Endothelial cell of umbilical vein (primary cell): ENCODE results near the gene RYR3. TPM values are rescaled to one million over a fixed set of nuclear protein-coding genes. Genes with fewer than 3 reads are reported as not detected.

Source experiments
- BruUV-seq: library from RNA; stranded (reverse); fragments of 400-500 nt; replicated peaks from 2 replicates; lab custom pipeline; 2021; lab: Mats Ljungman, UMichigan
- CTCF ChIA-PET: fragments of 300-600, 350-600 bp; sonication (Branson Sonifier 250); formaldehyde crosslinking; loops from one replicate; lab custom pipeline; 2021; ENCODE audit warnings: antibody characterized with exemption, inconsistent platforms; lab: Charles Lee
- POLR2A ChIA-PET: fragments of 300-600, 350-600 bp; sonication (Branson Sonifier 250); formaldehyde crosslinking; loops from one replicate; lab custom pipeline; 2021; ENCODE audit warnings: antibody characterized with exemption, inconsistent platforms; lab: Charles Lee
- DNase-seq: peaks from one replicate; pipeline ENCODE4 v3.0.0-alpha.2; 2011; ENCODE audit warnings: low read depth, low spot score
- FAIRE-seq: peaks from 2 replicates; lab custom pipeline; 2011; peaks lifted over from hg19 to GRCh38; lab: Jason Lieb, UNC
- H2AFZ ChIP-seq: 2 replicates; pipeline ENCODE4 v1.6.0; 2012; ENCODE audit warnings: low read depth, low read length, control low read depth, inconsistent platforms
- H3K27ac ChIP-seq: 2 replicates; pipeline ENCODE4 v1.5.1; 2011; ENCODE audit warnings: low read depth, mild to moderate bottlenecking, control low read depth, low read length, moderate library complexity; ENCODE audit not compliant: insufficient read depth
- H3K27me3 ChIP-seq, 2 experiments: 2 replicates each; pipeline versions ENCODE4 v1.6.0 to v1.6.1; 2011; ENCODE audit warnings: low read length in 2 of 2, mixed read lengths in 1 of 2; ENCODE audit not compliant: control insufficient read depth in 2 of 2, insufficient read depth in 2 of 2
- H3K36me3 ChIP-seq, 2 experiments: 2 replicates in 1 of 2; 3 replicates in 1 of 2; pipeline ENCODE4 v1.5.1; 2011; ENCODE audit warnings: low read length in 2 of 2, mild to moderate bottlenecking in 1 of 2, moderate library complexity in 1 of 2; ENCODE audit not compliant: control insufficient read depth in 2 of 2, insufficient read depth in 2 of 2; ENCODE audit errors: extremely low read depth in 1 of 2
- H3K4me1 ChIP-seq: 3 replicates; pipeline ENCODE4 v1.5.1; 2011; ENCODE audit warnings: mild to moderate bottlenecking, low read length; ENCODE audit not compliant: control insufficient read depth, insufficient read depth; ENCODE audit errors: extremely low read depth
- H3K4me2 ChIP-seq: 2 replicates; pipeline ENCODE4 v1.6.1; 2011; ENCODE audit warnings: low read length, control low read depth, mixed read lengths; ENCODE audit not compliant: insufficient read depth
- H3K4me3 ChIP-seq, 3 experiments: fragments of 200-600 bp in 1 of 3; sonication (generic), shearing (Covaris generic) in 1 of 3; replicated peaks in 1 of 3; 2 replicates each; pipeline ENCODE4 v1.5.1; 2011 to 2016; ENCODE audit warnings: control low read depth in 3 of 3, low read length in 3 of 3, mild to moderate bottlenecking in 2 of 3, inconsistent platforms in 1 of 3, low read depth in 1 of 3, moderate library complexity in 1 of 3; ENCODE audit not compliant: insufficient read depth in 1 of 3
- H3K79me2 ChIP-seq: 2 replicates; pipeline ENCODE4 v1.6.0; 2012; ENCODE audit warnings: low read length, inconsistent platforms; ENCODE audit not compliant: control insufficient read depth, insufficient read depth
- H3K9ac ChIP-seq: replicated peaks from 2 replicates; pipeline ENCODE3; 2011; ENCODE audit warnings: low read length, control low read depth; ENCODE audit not compliant: insufficient read depth; ENCODE audit errors: extremely low read depth
- H3K9me1 ChIP-seq: replicated peaks from 3 replicates; pipeline ENCODE4 v1.6.0; 2011; ENCODE audit warnings: mild to moderate bottlenecking, low read length; ENCODE audit not compliant: control insufficient read depth, insufficient read depth; ENCODE audit errors: extremely low read depth
- H3K9me3 ChIP-seq: replicated peaks from 2 replicates; pipeline ENCODE4 v1.5.1; 2012; ENCODE audit warnings: low read length, inconsistent platforms; ENCODE audit not compliant: control insufficient read depth, insufficient read depth
- H4K20me1 ChIP-seq: replicated peaks from 2 replicates; pipeline ENCODE3; 2011; ENCODE audit warnings: mild to moderate bottlenecking, low read length; ENCODE audit not compliant: control insufficient read depth, insufficient read depth; ENCODE audit errors: extremely low read depth
- EZH2 ChIP-seq: IDR thresholded peaks from 2 replicates; pipeline ENCODE4 v1.6.1; 2012; ENCODE audit warnings: borderline replicate concordance, low read depth, mild to moderate bottlenecking, moderate library complexity, low read length, inconsistent platforms; ENCODE audit not compliant: severe bottlenecking
- FOS ChIP-seq: IDR thresholded peaks from 2 replicates; pipeline ENCODE4 v1.6.1; 2011; ENCODE audit warnings: mild to moderate bottlenecking, low read length, moderate library complexity, borderline replicate concordance; ENCODE audit not compliant: insufficient read depth
- GATA2 ChIP-seq: IDR thresholded peaks from 2 replicates; pipeline ENCODE4 v1.7.0; 2011; ENCODE audit warnings: low read depth, mild to moderate bottlenecking, moderate library complexity, mixed read lengths, low read length; ENCODE audit not compliant: insufficient read length, insufficient read depth
- JUN ChIP-seq: IDR thresholded peaks from 2 replicates; pipeline ENCODE4 v1.6.1; 2011; ENCODE audit warnings: borderline replicate concordance, low read depth; ENCODE audit not compliant: insufficient read length, insufficient read depth
- MAX ChIP-seq: IDR thresholded peaks from 2 replicates; pipeline ENCODE4 v1.6.1; 2011; ENCODE audit not compliant: insufficient read depth, insufficient read length
- MYC ChIP-seq: IDR thresholded peaks from one replicate; pipeline ENCODE4 v1.6.1; 2011; ENCODE audit warnings: mild to moderate bottlenecking, low read depth, low read length
- POLR2A ChIP-seq: IDR thresholded peaks from 2 replicates; pipeline ENCODE4 v1.6.1; 2012; ENCODE audit warnings: low read depth, mild to moderate bottlenecking, control low read depth, low read length
- POLR2AphosphoS5 ChIP-seq: IDR thresholded peaks from 2 replicates; pipeline ENCODE4 v1.6.1; 2012; ENCODE audit warnings: low read depth, mild to moderate bottlenecking, control low read depth, low read length, moderate library complexity; ENCODE audit not compliant: insufficient read depth
- dilution Hi-C: fragments of 300-500 bp; cut with MboI; formaldehyde crosslinking; loops from one replicate; pipeline ENCODE4 v1.15.0; 2019; ENCODE audit warnings: low sequenced_read_pairs; ENCODE audit not compliant: extremely low pct_ligation_motif_present
- intact Hi-C: fragments of 100-400 bp; cut with micrococcal nuclease; formaldehyde crosslinking; loops from one replicate; pipeline ENCODE4 v1.10.0; 2022
- polyA plus RNA-seq, 4 experiments: library from polyadenylated mRNA; depleted of rRNA in 3 of 4; stranded (reverse) in 3 of 4; unstranded in 1 of 4; fragments of >200 nt; gene quantifications; 2 replicates each; pipeline versions ENCODE4 v1.2.1 to v1.2.3, GENCODE V29; 2011 to 2012; ENCODE audit warnings: missing spikeins in 1 of 4
- total RNA-seq: library from RNA; stranded (reverse); gene quantifications from 2 replicates; pipeline ENCODE4 v1.2.3, GENCODE V29; 2021
- TF ChIP-seq, protein P1 (sequence below), 2 donors: IDR thresholded peaks; 1 replicate in 1 of 2; 2 replicates in 1 of 2; pipeline ENCODE4 v1.5.1; 2011; ENCODE audit warnings: low read length in 2 of 2, mild to moderate bottlenecking in 2 of 2, moderate library complexity in 2 of 2, control low read depth in 1 of 2, inconsistent platforms in 1 of 2, low read depth in 1 of 2; ENCODE audit not compliant: insufficient read depth in 1 of 2; ENCODE audit errors: extremely low read depth in 1 of 2

RYR3 gene
- total and polyA plus RNA-seq, 2 donors (not counting 3 experiments of a cell fraction or from before 2014, with no cell fraction given) = not detected

- no peak overlapping the region for H3K27ac ChIP-seq
- no peaks in the 10 kb centered on the region for H3K4me1 ChIP-seq
- no TSS peak for BruUV-seq
- POLR2A ChIA-PET = no interaction called here
- H3K4me2 ChIP-seq = no peak overlapping the region
- dilution Hi-C loops = no loop called here
- no peaks in the 10 kb centered on the region for H3K36me3 ChIP-seq
- DNase-seq (no peak), FAIRE-seq (no peak)
- peaks cover 2% of the 10 kb centered on the region for H4K20me1 ChIP-seq
- H3K27me3 ChIP-seq = no peaks in the 10 kb centered on the region
- CTCF ChIA-PET = interaction anchor here (1.3 kb wide), 1 partner anchor 21 kb away, joined by 3 read pairs; no protein-coding TSS in a partner anchor
- intact Hi-C loops = no loop called here
- H3K4me3 ChIP-seq = no peak overlapping the region
- H3K9me3 ChIP-seq = no peaks in the 10 kb centered on the region
- H3K9me1 ChIP-seq = no peaks in the 10 kb centered on the region
- no peak overlapping the region for H2AFZ ChIP-seq
- no peaks in the 10 kb centered on the region for H3K79me2 ChIP-seq
- TF ChIP-seq POLR2AphosphoS5 = no peak
- TF ChIP-seq EZH2 = no peak
- no peak for TF ChIP-seq GATA2
- TF ChIP-seq MYC = no peak
- TF ChIP-seq FOS = no peak
- no peak for TF ChIP-seq JUN
- TF ChIP-seq MAX = no peak
- TF ChIP-seq, protein P1, sequence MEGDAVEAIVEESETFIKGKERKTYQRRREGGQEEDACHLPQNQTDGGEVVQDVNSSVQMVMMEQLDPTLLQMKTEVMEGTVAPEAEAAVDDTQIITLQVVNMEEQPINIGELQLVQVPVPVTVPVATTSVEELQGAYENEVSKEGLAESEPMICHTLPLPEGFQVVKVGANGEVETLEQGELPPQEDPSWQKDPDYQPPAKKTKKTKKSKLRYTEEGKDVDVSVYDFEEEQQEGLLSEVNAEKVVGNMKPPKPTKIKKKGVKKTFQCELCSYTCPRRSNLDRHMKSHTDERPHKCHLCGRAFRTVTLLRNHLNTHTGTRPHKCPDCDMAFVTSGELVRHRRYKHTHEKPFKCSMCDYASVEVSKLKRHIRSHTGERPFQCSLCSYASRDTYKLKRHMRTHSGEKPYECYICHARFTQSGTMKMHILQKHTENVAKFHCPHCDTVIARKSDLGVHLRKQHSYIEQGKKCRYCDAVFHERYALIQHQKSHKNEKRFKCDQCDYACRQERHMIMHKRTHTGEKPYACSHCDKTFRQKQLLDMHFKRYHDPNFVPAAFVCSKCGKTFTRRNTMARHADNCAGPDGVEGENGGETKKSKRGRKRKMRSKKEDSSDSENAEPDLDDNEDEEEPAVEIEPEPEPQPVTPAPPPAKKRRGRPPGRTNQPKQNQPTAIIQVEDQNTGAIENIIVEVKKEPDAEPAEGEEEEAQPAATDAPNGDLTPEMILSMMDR (IDR thresholded peaks at IDR 0.05; ENCODE audit: extremely low read depth in 1 of 2, insufficient read depth in 1 of 2, low read depth in 1 of 2, low read length in 2 of 2) = no peak
- no peak for TF ChIP-seq POLR2A
- no peak overlapping the region for H3K9ac ChIP-seq
These were observed 577.4 kb downstream of the RYR3 start for GRCh38 chr15:33888176-33888575.
